T-helper 2 cell (primary cell): ENCODE data around the gene WIPF1.

Source experiments
- DNase-seq, 5 experiments: peaks; one replicate each; pipeline versions ENCODE4 v3.0.0 to v3.0.0-alpha.2; 2012 to 2022

WIPF1 gene

GRCh38 chr2:174535757-174536703, 61.6 kb downstream of the WIPF1 start:
- no peak for DNase-seq

GRCh38 chr2:174535083-174535482, 62.5 kb downstream of the WIPF1 start:
- no peak for DNase-seq

GRCh38 chr2:174529916-174530315, 67.7 kb downstream of the WIPF1 start:
- no peak for DNase-seq

GRCh38 chr2:174527959-174528358, 69.6 kb downstream of the WIPF1 start:
- DNase-seq = no peak

DNA sequence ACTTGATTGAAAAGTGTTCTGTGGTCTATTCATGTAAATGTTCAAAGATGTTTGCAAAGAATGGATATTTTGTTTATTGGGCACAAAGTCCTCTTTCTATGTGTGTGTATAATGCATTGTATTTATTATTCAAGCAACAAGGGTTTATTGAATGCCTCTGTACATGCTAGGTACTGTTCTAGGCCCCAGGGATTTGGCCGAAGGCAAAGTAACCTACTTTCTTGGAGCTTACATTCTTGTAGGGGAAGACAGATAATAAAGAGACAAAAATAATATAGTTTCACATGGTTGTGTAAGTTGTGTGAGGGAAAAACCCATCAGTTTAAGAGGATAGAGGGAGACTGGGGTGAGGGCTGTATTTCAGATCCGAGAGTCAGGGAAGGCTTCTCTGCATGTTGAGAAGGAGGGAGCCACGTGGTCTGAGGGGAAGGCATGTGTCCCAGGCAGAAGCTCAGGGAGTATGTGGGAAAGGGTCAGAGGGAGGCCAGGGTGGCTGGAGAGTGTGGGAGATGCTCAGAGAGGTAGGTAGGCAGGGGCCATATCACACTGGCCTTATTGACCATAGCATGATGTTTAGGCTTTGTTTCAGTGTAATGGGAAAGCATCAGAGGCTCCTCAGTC, 70.4 kb downstream of the WIPF1 start:
- no peak for DNase-seq

DNA sequence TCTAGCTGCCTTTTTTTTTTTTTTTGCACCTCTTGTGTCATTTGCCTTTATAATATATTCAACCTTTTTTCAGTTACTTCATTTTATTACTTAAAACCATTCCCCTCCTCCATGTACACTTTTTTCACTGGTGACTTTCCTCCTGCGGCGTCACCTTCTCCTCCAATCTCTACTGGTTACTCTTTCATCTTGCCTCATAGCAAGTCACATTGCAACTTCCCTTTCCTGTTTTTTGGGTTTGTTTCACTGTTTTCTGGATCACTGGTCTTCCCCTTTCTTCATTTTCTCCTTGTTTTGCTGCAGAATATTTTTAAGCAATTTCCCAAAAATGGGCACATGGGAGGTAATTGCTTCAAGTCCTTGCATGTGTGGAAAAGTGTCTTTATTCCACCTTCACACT, 73.1 kb downstream of the WIPF1 start:
- no peak for DNase-seq

GRCh38 chr2:174522553-174522952, 75.1 kb downstream of the WIPF1 start:
- DNase-seq = no peak

DNA sequence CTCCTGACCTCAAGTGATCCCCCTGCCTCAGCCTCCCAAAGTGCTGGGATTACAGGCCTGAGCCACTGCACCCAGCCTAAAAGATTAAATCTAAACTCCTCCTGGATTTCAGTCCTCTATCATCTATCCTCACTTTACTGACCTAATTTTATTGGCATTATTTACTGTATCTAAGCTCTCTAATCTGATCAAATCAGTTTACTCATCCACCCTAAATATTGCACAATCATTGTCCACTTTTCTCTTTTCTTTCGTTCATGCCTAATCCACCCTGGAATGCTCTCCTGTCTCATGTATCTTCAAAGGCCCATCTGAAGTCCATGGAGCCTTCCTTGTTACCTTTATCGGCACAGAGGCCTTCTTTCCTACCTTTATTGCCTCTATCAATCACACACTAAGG, 79.2 kb downstream of the WIPF1 start:
- DNase-seq = no peak

GRCh38 chr2:174516501-174517378, 80.9 kb downstream of the WIPF1 start:
- DNase-seq = no peak

DNA sequence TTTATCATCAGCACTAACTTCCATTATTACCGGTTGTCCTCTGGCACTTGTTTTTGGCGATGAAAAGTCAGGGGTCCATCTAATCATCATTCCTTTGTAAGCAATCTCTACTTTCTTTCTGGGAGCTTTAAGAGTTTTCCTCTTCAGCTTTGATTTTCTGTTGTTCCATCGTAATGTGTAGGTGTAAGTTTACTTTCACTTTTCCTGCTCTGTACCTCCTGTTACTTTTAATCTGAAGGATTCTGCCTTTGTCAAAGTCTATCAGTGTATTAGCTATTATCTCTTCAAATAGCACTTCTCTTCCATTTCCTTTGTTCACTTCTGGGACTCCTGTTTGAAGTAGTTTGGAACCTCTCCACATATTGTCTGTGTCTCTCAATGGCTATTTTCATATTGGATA, 85.3 kb downstream of the WIPF1 start:
- DNase-seq = no peak

DNA sequence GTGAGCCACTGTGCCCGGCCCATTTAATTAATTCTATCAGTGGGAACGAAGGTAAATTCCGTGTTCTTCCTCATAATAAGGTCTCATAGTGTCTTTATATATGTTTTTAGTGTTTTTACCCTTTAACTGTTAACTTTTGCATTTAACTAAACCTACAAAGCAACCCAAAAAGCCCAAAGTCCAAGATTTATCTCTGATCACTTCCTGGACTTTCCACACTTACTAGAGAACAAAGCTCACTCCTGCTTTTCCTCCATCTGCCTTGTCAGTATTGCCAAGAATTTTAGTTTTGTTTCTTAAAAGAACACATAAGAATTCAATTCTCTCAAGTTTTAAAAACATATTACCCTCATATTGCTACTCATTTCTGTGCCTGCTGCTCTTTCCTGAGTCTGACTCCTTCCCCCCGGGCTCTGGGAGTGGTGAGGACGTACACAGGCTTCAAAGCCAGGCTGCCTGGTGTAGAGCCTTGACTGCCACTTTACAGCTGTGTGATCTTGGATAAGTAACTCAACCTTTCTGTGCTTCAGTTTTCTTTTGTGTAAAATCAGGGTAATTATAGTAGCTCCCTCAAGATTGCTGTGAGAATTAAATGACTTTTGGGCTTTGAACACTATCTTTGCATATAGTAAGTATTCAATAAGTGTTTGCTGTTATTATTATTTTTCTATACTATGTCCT, 85.9 kb downstream of the WIPF1 start:
- no peak for DNase-seq

DNA sequence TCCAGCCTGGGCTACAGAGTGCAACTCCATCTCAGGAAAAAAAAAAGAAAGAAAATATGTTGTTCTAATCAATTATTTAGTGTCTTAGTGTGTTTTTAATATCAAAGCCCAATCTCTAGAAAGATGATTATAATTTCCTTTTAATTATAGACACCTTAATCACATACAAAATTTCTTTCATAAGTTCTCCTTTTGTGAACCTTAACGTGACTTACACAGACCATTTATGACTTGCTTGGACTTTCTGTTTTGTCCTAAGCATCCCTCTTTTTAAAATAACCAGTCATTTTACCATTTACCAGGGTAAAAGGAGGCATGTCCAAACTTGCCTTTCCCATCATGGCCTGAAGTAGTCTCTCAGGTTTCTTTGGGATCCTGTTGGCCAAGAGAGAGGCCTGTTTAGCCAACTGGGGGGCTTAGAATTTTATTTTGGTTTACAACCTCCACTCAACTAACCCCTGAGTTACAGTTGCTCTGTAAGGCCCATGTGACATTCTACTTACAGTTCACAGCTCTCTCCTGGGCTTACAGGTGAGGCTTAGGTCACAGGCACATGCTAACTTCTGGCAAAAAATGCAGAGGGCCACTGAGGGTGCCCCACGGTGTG, 86.9 kb downstream of the WIPF1 start:
- peak in 1 of 5 experiments; percentile 33 for DNase-seq
